Memory B cell (primary cell): ENCODE data around the gene EFNA2.
A peak's percentile ranks its signal among the peaks of the same experiment; 100 is the strongest.
"Not testable (repeated sequence)": the region's sequence is repeated elsewhere in the genome, so short reads cannot be mapped to it uniquely, and the experiment has no call there.

Experiments
- ATAC-seq: fragments of 150-1000 bp; cut with Tn5 transposase; 2 replicates; pipeline ENCODE4 v1.10.0; 2021; ENCODE audit warnings: low read depth, mild to moderate bottlenecking, moderate library complexity
- DNase-seq, 2 donors: peaks; one replicate each; pipeline ENCODE4 v3.0.0; 2022; ENCODE audit warnings: low spot score in 2 of 2
- H3K27ac Mint-ChIP-seq: one replicate; pipeline ENCODE4 v1.8.0; 2022; ENCODE audit warnings: mild to moderate bottlenecking, moderate library complexity, mixed read lengths
- H3K27me3 Mint-ChIP-seq: one replicate; pipeline ENCODE4 v1.8.0; 2022; ENCODE audit warnings: mixed read lengths
- H3K36me3 Mint-ChIP-seq: one replicate; pipeline ENCODE4 v1.8.0; 2022; ENCODE audit warnings: mild to moderate bottlenecking, mixed read lengths
- H3K4me1 Mint-ChIP-seq: one replicate; pipeline ENCODE4 v1.8.0; 2022; ENCODE audit warnings: mixed read lengths
- H3K4me3 Mint-ChIP-seq: one replicate; pipeline ENCODE4 v1.8.0; 2022; ENCODE audit warnings: mild to moderate bottlenecking, moderate library complexity, mixed read lengths
- H3K9me3 Mint-ChIP-seq: one replicate; pipeline ENCODE4 v1.8.0; 2022; ENCODE audit warnings: mixed read lengths

Gene EFNA2

GRCh38 chr19:1295169-1296012 is 9.7 kb downstream of the EFNA2 start:
- no peak overlapping the region for H3K4me3 Mint-ChIP-seq
- no peaks in the 10 kb centered on the region for H3K36me3 Mint-ChIP-seq
- no peaks in the 10 kb centered on the region for H3K9me3 Mint-ChIP-seq
- H3K27ac Mint-ChIP-seq, result no peak overlapping the region
- peaks cover 9% of the 10 kb centered on the region for H3K4me1 Mint-ChIP-seq
- DNase-seq (no peak), ATAC-seq (peak; percentile 63)
- H3K27me3 Mint-ChIP-seq, result peaks cover 14% of the 10 kb centered on the region

- DNase-seq, result no peak
- H3K4me1 Mint-ChIP-seq, result peaks cover 9% of the 10 kb centered on the region
- no peaks in the 10 kb centered on the region for H3K9me3 Mint-ChIP-seq
- no peak for ATAC-seq
- no peak overlapping the region for H3K4me3 Mint-ChIP-seq
- peaks cover 17% of the 10 kb centered on the region for H3K27me3 Mint-ChIP-seq
- no peaks in the 10 kb centered on the region for H3K36me3 Mint-ChIP-seq
- H3K27ac Mint-ChIP-seq, result no peak overlapping the region
These were observed 10.4 kb downstream of the EFNA2 start for GRCh38 chr19:1296078-1296477.

GRCh38 chr19:1296575-1297271 is 11.1 kb downstream of the EFNA2 start:
- ATAC-seq (no peak), DNase-seq (no peak)
- Mint-ChIP-seq H3K36me3 (no peaks in the 10 kb centered on the region), H3K4me1 (peaks cover 7% of the 10 kb centered on the region), H3K4me3 (no peak overlapping the region), H3K27ac (no peak overlapping the region), H3K27me3 (peaks cover 15% of the 10 kb centered on the region), H3K9me3 (no peaks in the 10 kb centered on the region)

GRCh38 chr19:1298235-1298634 is 12.6 kb downstream of the EFNA2 start:
- no peak overlapping the region for H3K27ac Mint-ChIP-seq
- DNase-seq, result no peak
- no peaks in the 10 kb centered on the region for H3K36me3 Mint-ChIP-seq
- no peaks in the 10 kb centered on the region for H3K4me1 Mint-ChIP-seq
- H3K4me3 Mint-ChIP-seq, result no peak overlapping the region
- H3K27me3 Mint-ChIP-seq, result peaks cover 7% of the 10 kb centered on the region
- ATAC-seq, result no peak
- no peaks in the 10 kb centered on the region for H3K9me3 Mint-ChIP-seq

- H3K4me3 Mint-ChIP-seq, result no peak overlapping the region
- peaks cover 5% of the 10 kb centered on the region for H3K27me3 Mint-ChIP-seq
- no peak for ATAC-seq
- no peaks in the 10 kb centered on the region for H3K36me3 Mint-ChIP-seq
- DNase-seq, result no peak
- H3K27ac Mint-ChIP-seq, result no peak overlapping the region
- H3K9me3 Mint-ChIP-seq, result no peaks in the 10 kb centered on the region
- no peaks in the 10 kb centered on the region for H3K4me1 Mint-ChIP-seq
These were observed 14.1 kb downstream of the EFNA2 start for GRCh38 chr19:1299801-1300200.

- H3K4me1 Mint-ChIP-seq, result no peaks in the 10 kb centered on the region
- DNase-seq (no peak), ATAC-seq (no peak)
- H3K4me3 Mint-ChIP-seq, result no peak overlapping the region
- H3K27ac Mint-ChIP-seq, result no peak overlapping the region
- no peaks in the 10 kb centered on the region for H3K36me3 Mint-ChIP-seq
- peaks cover 5% of the 10 kb centered on the region for H3K27me3 Mint-ChIP-seq
- H3K9me3 Mint-ChIP-seq, result no peaks in the 10 kb centered on the region
These were observed 15.2 kb downstream of the EFNA2 start for GRCh38 chr19:1300744-1301490.

- no peaks in the 10 kb centered on the region for H3K9me3 Mint-ChIP-seq
- no peak overlapping the region for H3K27ac Mint-ChIP-seq
- DNase-seq, result no peak
- H3K36me3 Mint-ChIP-seq, result no peaks in the 10 kb centered on the region
- no peaks in the 10 kb centered on the region for H3K4me1 Mint-ChIP-seq
- H3K4me3 Mint-ChIP-seq, result no peak overlapping the region
- H3K27me3 Mint-ChIP-seq, result peaks cover 5% of the 10 kb centered on the region
- ATAC-seq, result no peak
These were observed 17.0 kb downstream of the EFNA2 start for GRCh38 chr19:1302533-1303239.

- Mint-ChIP-seq H3K27me3 (peaks cover 4% of the 10 kb centered on the region), H3K36me3 (no peaks in the 10 kb centered on the region), H3K27ac (no peak overlapping the region), H3K9me3 (no peaks in the 10 kb centered on the region), H3K4me3 (no peak overlapping the region), H3K4me1 (no peaks in the 10 kb centered on the region)
- DNase-seq (no peak), ATAC-seq (no peak)
These were observed 18.7 kb downstream of the EFNA2 start for GRCh38 chr19:1304197-1304924.

- not testable (repeated sequence) for DNase-seq, ATAC-seq, H3K4me1 Mint-ChIP-seq, H3K36me3 Mint-ChIP-seq, H3K4me3 Mint-ChIP-seq, H3K27me3 Mint-ChIP-seq, H3K9me3 Mint-ChIP-seq, H3K27ac Mint-ChIP-seq
These were observed 19.7 kb downstream of the EFNA2 start for GRCh38 chr19:1305354-1305753.

GRCh38 chr19:1307320-1307719 is 21.6 kb downstream of the EFNA2 start:
- Mint-ChIP-seq H3K9me3 (no peaks in the 10 kb centered on the region), H3K36me3 (no peaks in the 10 kb centered on the region), H3K4me1 (no peaks in the 10 kb centered on the region), H3K27ac (no peak overlapping the region), H3K27me3 (peaks cover 3% of the 10 kb centered on the region), H3K4me3 (no peak overlapping the region)
- no peak for DNase-seq
- ATAC-seq, result no peak

- ATAC-seq (no peak), DNase-seq (no peak)
- Mint-ChIP-seq H3K9me3 (no peaks in the 10 kb centered on the region), H3K27me3 (peaks cover 3% of the 10 kb centered on the region), H3K4me1 (no peaks in the 10 kb centered on the region), H3K27ac (no peak overlapping the region), H3K4me3 (no peak overlapping the region), H3K36me3 (no peaks in the 10 kb centered on the region)
These were observed 22.2 kb downstream of the EFNA2 start for GRCh38 chr19:1307755-1308303.

GRCh38 chr19:1308718-1309117 is 23.0 kb downstream of the EFNA2 start:
- Mint-ChIP-seq H3K27ac (no peak overlapping the region), H3K9me3 (no peaks in the 10 kb centered on the region), H3K4me1 (no peaks in the 10 kb centered on the region), H3K36me3 (no peaks in the 10 kb centered on the region), H3K4me3 (no peak overlapping the region), H3K27me3 (peaks cover 3% of the 10 kb centered on the region)
- ATAC-seq (no peak), DNase-seq (no peak)
